HepG2 (cell line): ENCODE results near the gene RPGRIP1. TPM values are rescaled to one million over a fixed set of nuclear protein-coding genes. Genes with fewer than 3 reads are reported as not detected.

Experiments used
- DNMT1 ChIP-seq: sonication (generic); formaldehyde crosslinking; IDR thresholded peaks from 2 replicates; pipeline ENCODE4 v1.5.1; 2020; ENCODE audit warnings: mild to moderate bottlenecking, missing genetic modification reagents
- ETV6 ChIP-seq: sonication (generic); formaldehyde crosslinking; conservative IDR thresholded peaks from 2 replicates; pipeline ENCODE4 v1.4.0; 2020; ENCODE audit warnings: missing genetic modification reagents
- FOXO4 ChIP-seq: sonication (generic); formaldehyde crosslinking; conservative IDR thresholded peaks from 2 replicates; pipeline ENCODE4 v1.8.1; 2023; ENCODE audit warnings: missing genetic modification reagents
- HDAC2 ChIP-seq: sonication (generic); formaldehyde crosslinking; IDR thresholded peaks from 2 replicates; pipeline ENCODE4 v1.4.0; 2020; ENCODE audit warnings: missing genetic modification reagents
- IKZF1 ChIP-seq: fragments of 450-650 bp; IDR thresholded peaks from 2 replicates; pipeline ENCODE4 v1.7.1; 2016
- KDM6A ChIP-seq: IDR thresholded peaks from 2 replicates; pipeline ENCODE4 v1.6.1; 2016; ENCODE audit warnings: low read depth
- MBNL3 ChIP-seq: fragments of 250-450 bp; sonication (Bioruptor Pico); conservative IDR thresholded peaks from 2 replicates; pipeline ENCODE4 v1.8.0; 2022; ENCODE audit warnings: mild to moderate bottlenecking, inconsistent platforms
- NCOA5 ChIP-seq: sonication (generic); formaldehyde crosslinking; IDR thresholded peaks from 2 replicates; pipeline ENCODE4 v1.4.0; 2020; ENCODE audit warnings: missing genetic modification reagents
- PHF20 ChIP-seq: sonication (generic); formaldehyde crosslinking; IDR thresholded peaks from 2 replicates; pipeline ENCODE4 v1.5.0; 2020; ENCODE audit warnings: mild to moderate bottlenecking, missing genetic modification reagents
- PTBP1 ChIP-seq: fragments of 200-400 bp; formaldehyde crosslinking; IDR thresholded peaks from 2 replicates; pipeline ENCODE4 v1.6.1; 2018; ENCODE audit warnings: low read length, low read depth; ENCODE audit not compliant: poor library complexity, severe bottlenecking
- SOX6 ChIP-seq, 2 experiments: fragments of 450-650 bp in 1 of 2; sonication (generic) in 1 of 2; formaldehyde crosslinking in 1 of 2; IDR thresholded peaks; 2 replicates each; pipeline versions ENCODE4 v1.4.0 to v1.6.1; 2017 to 2020; ENCODE audit warnings: antibody characterized with exemption in 1 of 2, mild to moderate bottlenecking in 1 of 2, missing genetic modification reagents in 1 of 2
- YEATS2 ChIP-seq: sonication (generic); formaldehyde crosslinking; IDR thresholded peaks from 2 replicates; pipeline ENCODE4 v1.4.0; 2020; ENCODE audit warnings: missing genetic modification reagents, borderline replicate concordance
- ZNF747 ChIP-seq: sonication (generic); formaldehyde crosslinking; IDR thresholded peaks from 2 replicates; pipeline ENCODE4 v1.8.1; 2023; ENCODE audit warnings: missing genetic modification reagents, mild to moderate bottlenecking, borderline replicate concordance
- ZNF878 ChIP-seq: sonication (generic); formaldehyde crosslinking; IDR thresholded peaks from 2 replicates; pipeline ENCODE4 v1.8.1; 2023; ENCODE audit warnings: mild to moderate bottlenecking, missing genetic modification reagents, moderate library complexity
- ZSCAN22 ChIP-seq: sonication (generic); formaldehyde crosslinking; IDR thresholded peaks from 2 replicates; pipeline ENCODE4 v1.4.0; 2020; ENCODE audit warnings: mild to moderate bottlenecking, missing genetic modification reagents
- ZSCAN5A ChIP-seq: sonication (generic); formaldehyde crosslinking; IDR thresholded peaks from 2 replicates; pipeline ENCODE4 v1.8.0; 2022; ENCODE audit warnings: mild to moderate bottlenecking, missing genetic modification reagents, borderline replicate concordance
- polyA plus RNA-seq, 8 experiments: library from polyadenylated mRNA; depleted of rRNA in 3 of 8; stranded (reverse) in 7 of 8; unstranded in 1 of 8; fragments of >200 nt; fragmentation: Illumina TruSeq in 4 of 8; extraction: Trizol in 4 of 8; gene quantifications; 2 replicates each; pipeline versions ENCODE4 v1.2.1 to v1.2.3, GENCODE V29; 2011 to 2016; ENCODE audit warnings: low read depth in 4 of 8, missing spikeins in 1 of 8, mixed read lengths in 1 of 8; ENCODE audit not compliant: insufficient read depth in 1 of 8
- total RNA-seq, 5 experiments: library from RNA; depleted of rRNA; stranded (reverse); fragments of >200 nt; fragmentation: Illumina TruSeq; extraction: Trizol; gene quantifications; 2 replicates each; pipeline ENCODE4 v1.2.3, GENCODE V29; 2016; ENCODE audit warnings: low read depth in 1 of 5
- TF ChIP-seq, protein P1 (sequence below): sonication (generic); formaldehyde crosslinking; IDR thresholded peaks from 2 replicates; pipeline ENCODE4 v1.4.0; 2020; ENCODE audit warnings: missing genetic modification reagents, borderline replicate concordance
- TF ChIP-seq, protein P2 (sequence below): sonication (generic); formaldehyde crosslinking; IDR thresholded peaks from 2 replicates; pipeline ENCODE4 v1.8.0; 2022; ENCODE audit warnings: low read depth, missing genetic modification reagents
- TF ChIP-seq, protein P3 (sequence below): sonication (generic); formaldehyde crosslinking; IDR thresholded peaks from 2 replicates; pipeline ENCODE4 v1.5.1; 2020; ENCODE audit warnings: missing genetic modification reagents, mild to moderate bottlenecking, borderline replicate concordance

Gene RPGRIP1
- total and polyA plus RNA-seq, 2 of the 13 experiments (the other 11 are each of a cell fraction or from before 2014, with no cell fraction given): 0.13 to 1.1 TPM

GRCh38 chr14:21269252-21270046 lies 10.4 kb upstream of the RPGRIP1 start, which contains the start of gene HNRNPC (continued):
- no peak for TF ChIP-seq ZNF878 (CRISPR knock-in tag)
- TF ChIP-seq YEATS2 (CRISPR knock-in tag): peak; percentile 100
- TF ChIP-seq, protein P1, sequence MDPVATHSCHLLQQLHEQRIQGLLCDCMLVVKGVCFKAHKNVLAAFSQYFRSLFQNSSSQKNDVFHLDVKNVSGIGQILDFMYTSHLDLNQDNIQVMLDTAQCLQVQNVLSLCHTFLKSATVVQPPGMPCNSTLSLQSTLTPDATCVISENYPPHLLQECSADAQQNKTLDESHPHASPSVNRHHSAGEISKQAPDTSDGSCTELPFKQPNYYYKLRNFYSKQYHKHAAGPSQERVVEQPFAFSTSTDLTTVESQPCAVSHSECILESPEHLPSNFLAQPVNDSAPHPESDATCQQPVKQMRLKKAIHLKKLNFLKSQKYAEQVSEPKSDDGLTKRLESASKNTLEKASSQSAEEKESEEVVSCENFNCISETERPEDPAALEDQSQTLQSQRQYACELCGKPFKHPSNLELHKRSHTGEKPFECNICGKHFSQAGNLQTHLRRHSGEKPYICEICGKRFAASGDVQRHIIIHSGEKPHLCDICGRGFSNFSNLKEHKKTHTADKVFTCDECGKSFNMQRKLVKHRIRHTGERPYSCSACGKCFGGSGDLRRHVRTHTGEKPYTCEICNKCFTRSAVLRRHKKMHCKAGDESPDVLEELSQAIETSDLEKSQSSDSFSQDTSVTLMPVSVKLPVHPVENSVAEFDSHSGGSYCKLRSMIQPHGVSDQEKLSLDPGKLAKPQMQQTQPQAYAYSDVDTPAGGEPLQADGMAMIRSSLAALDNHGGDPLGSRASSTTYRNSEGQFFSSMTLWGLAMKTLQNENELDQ (CRISPR knock-in tag): 0 out of 2 replicates have a peak, but pooled peaks have one; percentile 49
- 0 out of 2 replicates have a peak, but pooled peaks have one; percentile 45 for TF ChIP-seq ZSCAN22 (CRISPR knock-in tag)
- TF ChIP-seq FOXO4 (CRISPR knock-in tag): 0 out of 2 replicates have a peak, but pooled peaks have one; percentile 4
- no peak for TF ChIP-seq PTBP1
- TF ChIP-seq NCOA5 (CRISPR knock-in tag): no peak
- TF ChIP-seq, protein P2, sequence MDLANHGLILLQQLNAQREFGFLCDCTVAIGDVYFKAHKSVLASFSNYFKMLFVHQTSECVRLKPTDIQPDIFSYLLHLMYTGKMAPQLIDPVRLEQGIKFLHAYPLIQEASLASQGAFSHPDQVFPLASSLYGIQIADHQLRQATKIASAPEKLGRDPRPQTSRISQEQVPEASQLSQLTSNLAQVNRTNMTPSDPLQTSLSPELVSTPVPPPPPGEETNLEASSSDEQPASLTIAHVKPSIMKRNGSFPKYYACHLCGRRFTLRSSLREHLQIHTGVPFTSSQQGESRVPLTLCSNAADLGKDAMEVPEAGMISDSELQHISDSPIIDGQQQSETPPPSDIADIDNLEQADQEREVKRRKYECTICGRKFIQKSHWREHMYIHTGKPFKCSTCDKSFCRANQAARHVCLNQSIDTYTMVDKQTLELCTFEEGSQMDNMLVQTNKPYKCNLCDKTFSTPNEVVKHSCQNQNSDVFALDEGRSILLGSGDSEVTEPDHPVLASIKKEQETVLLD (CRISPR knock-in tag): no peak
- TF ChIP-seq, protein P3, sequence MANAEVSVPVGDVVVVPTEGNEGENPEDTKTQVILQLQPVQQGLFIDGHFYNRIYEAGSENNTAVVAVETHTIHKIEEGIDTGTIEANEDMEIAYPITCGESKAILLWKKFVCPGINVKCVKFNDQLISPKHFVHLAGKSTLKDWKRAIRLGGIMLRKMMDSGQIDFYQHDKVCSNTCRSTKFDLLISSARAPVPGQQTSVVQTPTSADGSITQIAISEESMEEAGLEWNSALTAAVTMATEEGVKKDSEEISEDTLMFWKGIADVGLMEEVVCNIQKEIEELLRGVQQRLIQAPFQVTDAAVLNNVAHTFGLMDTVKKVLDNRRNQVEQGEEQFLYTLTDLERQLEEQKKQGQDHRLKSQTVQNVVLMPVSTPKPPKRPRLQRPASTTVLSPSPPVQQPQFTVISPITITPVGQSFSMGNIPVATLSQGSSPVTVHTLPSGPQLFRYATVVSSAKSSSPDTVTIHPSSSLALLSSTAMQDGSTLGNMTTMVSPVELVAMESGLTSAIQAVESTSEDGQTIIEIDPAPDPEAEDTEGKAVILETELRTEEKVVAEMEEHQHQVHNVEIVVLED: peak; percentile 70; the same call in 1 of the 2 replicates
- peak; percentile 91 for TF ChIP-seq PHF20
- TF ChIP-seq DNMT1: no peak
- no peak for TF ChIP-seq MBNL3 (CRISPR knock-in tag)
- peak; percentile 12; the same call in 1 of the 2 replicates for TF ChIP-seq HDAC2 (CRISPR knock-in tag)
- TF ChIP-seq ZSCAN5A (CRISPR knock-in tag): 0 out of 2 replicates have a peak, but pooled peaks have one; percentile 89
- TF ChIP-seq IKZF1: no peak
- TF ChIP-seq SOX6 (IDR thresholded peaks at IDR 0.05): no peak
- peak; percentile 64 for TF ChIP-seq SOX6 (CRISPR knock-in tag; IDR thresholded peaks at IDR 0.05)
- no peak for TF ChIP-seq KDM6A (CRISPR knock-in tag)
- TF ChIP-seq ETV6: peak; percentile 21; the same call in 1 of the 2 replicates
- TF ChIP-seq ZNF747 (CRISPR knock-in tag): peak; percentile 92; the same call in 1 of the 2 replicates
